GM12878 (cell line): ENCODE measurements around the gene MIGA2.

ENCODE experiments used
- CTCF ChIP-seq, 3 experiments: IDR thresholded peaks in 2 of 3; conservative IDR thresholded peaks in 1 of 3; 2 replicates each; pipeline ENCODE4 v1.5.1; 2011; ENCODE audit warnings: low read depth in 3 of 3, low read length in 3 of 3, mild to moderate bottlenecking in 3 of 3, control low read depth in 2 of 3, moderate library complexity in 2 of 3, inconsistent platforms in 1 of 3, mixed read lengths in 1 of 3; ENCODE audit not compliant: control insufficient read depth in 2 of 3, insufficient read depth in 1 of 3; ENCODE audit errors: extremely low read depth in 1 of 3
- POLR2A ChIP-seq: IDR thresholded peaks from 2 replicates; pipeline ENCODE4 v1.6.1; 2011; ENCODE audit warnings: low read depth, mild to moderate bottlenecking, low read length
- ZBTB4 ChIP-seq: fragments of 450-650 bp; formaldehyde crosslinking; IDR thresholded peaks from 2 replicates; pipeline ENCODE4 v1.4.0; 2022; ENCODE audit warnings: mild to moderate bottlenecking, moderate library complexity

GRCh38 chr9:129095908-129096307 is 59.5 kb downstream of the MIGA2 start:
- no peak for TF ChIP-seq POLR2A
- TF ChIP-seq ZBTB4, result no peak
- TF ChIP-seq CTCF (IDR thresholded peaks at IDR 0.05 in 2 of 3, conservative IDR thresholded peaks at IDR 0.05 in 1 of 3; ENCODE audit: control insufficient read depth in 2 of 3, extremely low read depth in 1 of 3, insufficient read depth in 1 of 3, low read depth in 3 of 3, low read length in 3 of 3), result no peak
